NCI-H446 (cell line): ENCODE data around the gene KCNJ14.

Experiments
- DNase-seq, 2 experiments: peaks; one replicate each; lab custom pipeline; 2025; lab: John Stamatoyannopoulos, UW

Gene KCNJ14

GRCh38 chr19:48455171-48455907, at the start of gene KCNJ14:
TSS of gene KCNJ14 (plus strand) at chr19:48455574. CDS start at chr19:48461725, 6,151 bp downstream.
- DNase-seq, result no peak

GRCh38 chr19:48405850-48406249, 49.5 kb upstream of the KCNJ14 start:
- no peak for DNase-seq

GRCh38 chr19:48413879-48414587, 41.3 kb upstream of the KCNJ14 start:
- no peak for DNase-seq

GRCh38 chr19:48415395-48415794, 40.0 kb upstream of the KCNJ14 start:
- DNase-seq, result peak in 1 of 2 experiments; percentile 47

- no peak for DNase-seq
Observed at GRCh38 chr19:48415806-48416221, 39.6 kb upstream of the KCNJ14 start.

- no peak for DNase-seq
Observed at GRCh38 chr19:48417421-48417820, 38.0 kb upstream of the KCNJ14 start.

DNA sequence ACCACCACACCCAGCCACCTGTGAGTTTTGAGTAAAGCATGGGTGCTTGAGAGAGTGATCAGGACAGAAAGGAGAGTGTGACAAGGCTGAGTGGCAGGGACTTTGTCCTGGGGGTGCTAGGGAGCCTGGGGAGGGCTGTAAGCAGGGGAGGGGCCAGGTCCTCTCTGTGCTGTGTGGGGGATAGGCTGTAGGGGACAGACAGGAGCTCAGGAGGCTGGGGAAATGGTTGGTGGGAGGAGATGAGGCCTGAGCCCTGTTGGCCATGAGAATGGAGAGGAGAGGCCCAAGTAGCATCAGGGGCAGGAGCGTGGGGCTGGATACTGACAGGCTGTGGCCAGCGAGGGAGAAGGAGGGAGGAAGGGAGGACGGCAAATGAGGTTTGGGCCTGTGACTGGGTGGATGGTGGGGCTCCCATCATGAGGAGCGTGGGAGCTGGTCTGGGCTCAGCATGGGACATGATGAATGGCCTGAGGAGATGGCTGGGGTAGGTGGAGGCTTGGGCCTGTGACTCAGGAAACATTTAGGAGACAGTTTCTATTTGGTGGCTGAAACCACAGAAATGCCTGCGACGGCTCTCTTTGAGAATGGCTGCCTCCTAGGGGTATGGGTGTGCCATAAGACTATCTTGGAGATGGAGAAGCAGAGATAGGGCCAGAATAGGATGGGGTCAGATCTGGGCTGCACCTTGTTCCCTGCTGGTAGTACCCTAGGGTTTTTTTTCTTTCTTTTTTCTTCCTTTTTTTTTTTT, 36.9 kb upstream of the KCNJ14 start:
- no peak for DNase-seq

DNA sequence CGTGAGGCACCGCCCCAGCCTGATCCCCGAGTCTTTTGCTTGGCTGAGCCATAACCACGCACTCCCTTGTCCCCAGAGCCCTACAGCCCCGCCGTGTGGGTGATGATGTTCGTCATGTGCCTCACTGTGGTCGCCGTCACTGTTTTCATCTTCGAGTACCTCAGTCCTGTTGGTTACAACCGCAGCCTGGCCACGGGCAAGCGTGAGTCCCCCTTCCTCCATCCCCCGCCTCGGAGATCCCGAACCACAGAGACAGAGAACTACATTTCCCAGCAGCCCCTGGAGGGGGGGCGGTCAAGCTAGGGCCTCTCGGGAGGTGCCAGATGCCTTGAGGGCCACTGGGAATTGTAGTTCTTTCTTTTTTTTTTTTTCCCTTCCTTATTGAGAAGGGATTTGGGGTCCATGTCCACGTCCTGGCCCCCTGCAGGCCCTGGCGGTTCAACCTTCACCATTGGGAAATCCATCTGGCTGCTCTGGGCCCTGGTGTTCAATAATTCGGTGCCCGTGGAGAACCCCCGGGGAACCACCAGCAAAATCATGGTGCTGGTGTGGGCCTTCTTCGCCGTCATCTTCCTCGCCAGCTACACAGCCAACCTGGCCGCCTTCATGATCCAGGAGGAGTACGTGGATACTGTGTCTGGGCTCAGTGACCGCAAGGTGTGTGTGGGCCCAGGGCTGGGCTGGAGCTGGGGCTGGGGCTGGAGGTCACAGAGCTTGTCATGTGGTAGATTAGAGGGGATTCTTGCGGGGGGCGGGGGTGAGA, 36.0 kb upstream of the KCNJ14 start:
- peak in 1 of 2 experiments; percentile 54 for DNase-seq

DNA sequence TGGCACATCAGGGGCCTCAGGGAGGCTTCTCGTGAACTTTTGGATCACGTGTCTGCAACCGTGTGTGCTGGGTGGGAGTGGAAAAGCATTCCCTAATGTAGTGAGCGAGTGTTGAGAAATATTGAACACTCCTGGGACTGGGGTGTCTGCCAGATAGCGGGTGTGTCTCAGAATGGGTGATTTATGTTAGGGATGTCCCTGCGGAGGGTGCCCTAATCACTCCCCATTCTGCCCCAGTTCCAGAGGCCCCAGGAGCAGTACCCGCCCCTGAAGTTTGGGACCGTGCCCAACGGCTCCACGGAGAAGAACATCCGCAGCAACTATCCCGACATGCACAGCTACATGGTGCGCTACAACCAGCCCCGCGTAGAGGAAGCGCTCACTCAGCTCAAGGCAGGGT, 33.8 kb upstream of the KCNJ14 start:
- DNase-seq, result no peak

DNA sequence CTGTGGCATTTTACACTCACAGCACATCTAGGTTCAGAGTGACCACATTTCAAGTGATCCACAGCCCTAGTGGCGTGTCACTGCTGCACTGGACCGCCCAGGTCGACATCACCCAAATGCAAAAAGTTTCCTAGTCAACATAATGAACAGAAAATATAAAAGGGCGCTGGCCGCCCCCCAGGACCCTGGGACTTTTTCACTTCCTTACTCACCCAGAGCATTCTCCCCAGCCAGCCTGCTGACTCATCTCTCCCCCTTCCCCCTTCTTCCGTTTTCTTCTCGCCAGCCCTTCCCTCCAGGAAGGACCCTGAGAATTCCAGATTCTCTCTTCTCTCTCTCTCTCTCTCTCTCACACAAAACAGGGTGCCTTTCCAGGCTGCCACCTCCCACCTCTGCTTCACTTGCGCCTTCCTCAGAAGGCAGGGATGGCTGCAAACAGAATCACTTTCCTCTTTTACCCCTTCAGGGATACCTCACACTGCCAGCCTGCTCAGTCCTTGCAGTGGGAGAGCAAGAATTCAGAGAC, 30.6 kb upstream of the KCNJ14 start:
- DNase-seq, result no peak

- no peak for DNase-seq
Observed at GRCh38 chr19:48428670-48429069, 26.7 kb upstream of the KCNJ14 start.

- DNase-seq, result no peak
Observed at GRCh38 chr19:48433337-48433736, 22.0 kb upstream of the KCNJ14 start.

DNA sequence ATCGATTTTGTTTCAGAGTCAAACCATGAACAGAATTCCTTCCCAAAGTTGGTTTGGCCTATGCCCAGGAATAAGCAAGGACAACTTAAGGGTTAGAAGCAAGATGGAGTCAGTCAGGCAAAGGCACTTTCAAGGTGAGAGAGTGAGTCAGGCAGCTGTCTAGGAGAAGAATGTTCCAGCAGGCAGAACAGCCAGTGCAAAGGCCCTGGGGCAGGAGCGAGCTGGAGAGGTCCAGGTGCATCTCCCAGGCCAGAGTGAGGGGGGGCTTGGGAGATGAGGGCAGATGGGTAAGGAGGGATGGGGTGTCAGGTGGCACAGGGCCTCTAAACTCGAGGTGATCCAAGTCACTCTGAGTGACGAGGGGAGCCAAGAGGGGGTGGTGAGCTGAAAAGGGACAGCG, 18.8 kb upstream of the KCNJ14 start:
- no peak for DNase-seq

DNA sequence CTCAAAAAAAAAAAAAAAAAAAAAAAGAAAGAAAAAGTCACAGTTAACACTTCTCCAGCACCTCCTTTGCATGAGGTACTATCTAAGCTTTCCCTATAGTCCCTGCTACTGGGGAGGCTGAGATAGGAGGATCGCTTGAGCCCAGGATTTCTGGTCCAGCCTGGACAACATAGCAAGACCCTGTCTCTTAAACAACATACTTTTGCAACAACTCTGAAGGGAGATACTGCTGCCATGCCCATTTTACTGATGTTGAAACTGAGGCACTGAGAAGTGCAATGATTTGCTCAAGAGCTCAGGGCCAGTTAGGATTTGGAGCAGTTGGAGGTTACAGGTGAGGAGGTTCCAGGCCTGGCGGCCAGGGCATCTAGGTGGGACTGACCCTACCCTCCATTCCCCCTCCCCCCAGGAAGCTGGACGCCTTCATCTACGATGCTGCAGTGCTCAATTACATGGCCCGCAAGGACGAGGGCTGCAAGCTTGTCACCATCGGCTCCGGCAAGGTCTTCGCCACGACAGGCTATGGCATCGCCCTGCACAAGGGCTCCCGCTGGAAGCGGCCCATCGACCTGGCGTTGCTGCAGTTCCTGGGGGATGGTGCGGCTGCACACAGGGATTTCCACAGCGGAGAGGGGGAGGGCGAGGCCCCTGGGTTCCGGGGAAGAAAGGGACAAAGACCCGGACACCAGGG, 13.9 kb upstream of the KCNJ14 start:
- no peak for DNase-seq

GRCh38 chr19:48442116-48443035, 13.0 kb upstream of the KCNJ14 start:
- no peak for DNase-seq

DNA sequence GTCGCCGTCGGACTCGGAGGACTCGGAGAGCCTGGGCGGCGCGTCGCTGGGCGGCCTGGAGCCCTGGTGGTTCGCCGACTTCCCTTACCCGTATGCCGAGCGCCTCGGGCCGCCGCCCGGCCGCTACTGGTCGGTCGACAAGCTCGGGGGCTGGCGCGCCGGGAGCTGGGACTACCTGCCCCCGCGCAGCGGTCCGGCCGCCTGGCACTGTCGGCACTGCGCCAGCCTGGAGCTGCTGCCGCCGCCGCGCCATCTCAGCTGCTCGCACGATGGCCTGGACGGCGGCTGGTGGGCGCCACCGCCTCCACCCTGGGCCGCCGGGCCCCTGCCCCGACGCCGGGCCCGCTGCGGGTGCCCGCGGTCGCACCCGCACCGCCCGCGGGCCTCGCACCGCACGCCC, 12.1 kb upstream of the KCNJ14 start:
- DNase-seq, result peak in 1 of 2 experiments; percentile 29

DNA sequence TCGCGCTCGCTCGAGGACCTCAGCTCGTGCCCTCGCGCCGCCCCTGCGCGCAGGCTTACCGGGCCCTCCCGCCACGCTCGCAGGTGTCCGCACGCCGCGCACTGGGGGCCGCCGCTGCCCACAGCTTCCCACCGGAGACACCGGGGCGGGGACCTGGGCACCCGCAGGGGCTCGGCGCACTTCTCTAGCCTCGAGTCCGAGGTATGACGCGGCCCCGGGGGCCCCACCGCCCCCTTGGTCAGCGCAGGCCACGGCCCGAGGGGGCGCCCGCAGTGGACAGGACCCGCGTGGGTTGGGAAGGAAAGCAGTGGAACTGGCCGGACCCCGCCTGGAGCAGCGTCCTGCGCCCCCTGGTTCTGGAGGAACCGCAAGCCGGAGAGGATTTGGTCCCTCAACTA, 11.6 kb upstream of the KCNJ14 start:
- no peak for DNase-seq

DNA sequence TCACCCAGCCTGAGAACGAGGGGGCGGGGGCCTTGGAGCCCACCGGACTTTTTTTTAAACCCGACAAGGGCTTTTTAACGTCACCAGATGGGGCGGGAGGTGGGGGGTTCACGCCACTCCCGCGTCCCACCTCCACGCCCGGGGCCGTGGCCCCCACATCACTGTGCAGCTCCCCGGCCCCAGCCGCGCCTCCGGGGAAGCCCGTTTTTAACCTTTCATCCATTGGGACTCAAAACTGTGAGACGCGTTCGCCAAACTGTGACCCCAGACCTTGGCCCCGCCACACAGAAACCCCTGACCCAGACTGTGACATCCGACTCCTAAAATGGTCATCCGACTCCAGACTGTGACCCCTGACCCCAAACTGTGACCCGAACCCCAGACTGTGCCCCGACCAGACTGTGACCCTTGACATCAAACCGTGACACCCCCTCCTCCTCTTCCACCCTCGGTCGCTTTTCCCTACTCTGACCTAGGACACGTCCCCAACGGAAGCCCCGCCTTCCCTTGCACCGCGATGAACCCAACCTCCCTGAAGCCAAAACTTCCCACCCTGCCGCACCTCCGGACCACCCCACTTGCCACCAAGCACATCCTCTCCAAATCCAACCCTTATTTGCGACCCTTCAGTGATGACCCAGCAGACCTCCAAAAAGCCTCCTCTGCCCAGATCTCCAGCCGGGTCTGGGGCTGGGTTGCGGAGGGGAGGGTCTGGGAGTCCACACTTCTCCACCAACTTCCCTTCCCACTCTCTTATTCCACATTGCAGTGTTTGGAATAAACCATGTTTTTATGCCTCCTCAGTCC, 11.0 kb upstream of the KCNJ14 start:
- DNase-seq, result no peak

DNA sequence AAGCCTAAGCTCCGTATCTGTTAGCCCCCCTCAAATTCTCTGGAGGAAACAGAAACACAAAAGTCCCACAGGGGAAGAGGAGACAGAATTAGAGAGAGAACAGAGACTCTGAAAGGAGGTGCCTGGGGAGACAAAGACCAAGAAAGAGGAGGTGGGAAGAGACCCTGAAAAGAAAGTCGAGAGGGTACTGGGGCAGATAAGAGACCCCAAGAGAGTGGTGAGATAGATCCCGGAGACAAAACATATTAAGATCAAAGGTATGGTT, 10.5 kb upstream of the KCNJ14 start:
- no peak for DNase-seq

DNA sequence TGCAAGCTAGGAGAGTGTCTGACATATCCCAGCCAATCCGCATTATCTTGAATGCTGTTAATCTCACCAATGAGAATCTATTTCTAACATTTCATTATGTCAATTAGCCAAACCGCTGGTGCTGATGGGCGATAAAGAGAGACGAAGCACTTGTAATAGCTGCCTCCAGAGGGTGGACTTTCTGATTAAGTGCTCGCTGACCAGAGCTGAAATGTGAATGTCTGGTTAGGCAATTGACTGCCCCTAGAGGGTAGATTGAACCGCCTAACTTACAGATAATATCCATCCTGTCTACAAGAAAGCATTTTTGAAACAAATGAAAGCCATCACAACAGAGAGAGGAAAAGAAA, 10.1 kb upstream of the KCNJ14 start:
- peak; percentile 85 to 91 for DNase-seq
